Thoracic aorta (tissue), 2 donors: ENCODE measurements around the gene ANKRD11. TPM values are rescaled to one million over a fixed set of nuclear protein-coding genes. Genes with fewer than 3 reads are reported as not detected.

Source experiments
- ATAC-seq: fragments of 150-250 bp; one replicate; pipeline ENCODE4 v1.8.0; 2017; ENCODE audit warnings: low read depth; ENCODE audit not compliant: insufficient number of reproducible peaks, low FRiP score
- DNase-seq: peaks from one replicate; pipeline ENCODE4 v3.0.0-alpha.2; 2020; ENCODE audit warnings: low spot score
- H3K27ac ChIP-seq, 2 donors: fragments of 200-600 bp; sonication (generic); 1 replicate in 1 of 2; 2 replicates in 1 of 2; pipeline ENCODE4 v1.5.1; 2016; ENCODE audit warnings: mild to moderate bottlenecking in 2 of 2, moderate library complexity in 2 of 2
- H3K27me3 ChIP-seq: fragments of 200-600 bp; sonication (generic); replicated peaks from 2 replicates; pipeline ENCODE4 v1.6.0; 2016; ENCODE audit warnings: mild to moderate bottlenecking; ENCODE audit not compliant: insufficient read depth
- H3K36me3 ChIP-seq: fragments of 200-600 bp; sonication (generic); one replicate; pipeline ENCODE4 v1.5.1; 2016
- H3K4me1 ChIP-seq, 2 donors: fragments of 200-600 bp; sonication (generic); 1 replicate in 1 of 2; 2 replicates in 1 of 2; pipeline versions ENCODE4 v1.5.1 to v1.6.0; 2016; ENCODE audit warnings: low read depth in 2 of 2, mild to moderate bottlenecking in 1 of 2; ENCODE audit not compliant: control insufficient read depth in 1 of 2
- H3K4me3 ChIP-seq: fragments of 200-600 bp; sonication (generic); 2 replicates; pipeline ENCODE4 v1.5.1; 2016; ENCODE audit warnings: mild to moderate bottlenecking
- H3K9me3 ChIP-seq: fragments of 200-600 bp; sonication (generic); 2 replicates; pipeline ENCODE4 v1.5.1; 2016
- total RNA-seq, 2 donors: library from RNA; depleted of rRNA; stranded (reverse); fragments of >200 nt; gene quantifications; one replicate each; pipeline versions ENCODE4 v1.1.0 to v1.2.3, GENCODE V29; 2016
- TF ChIP-seq, protein P1 (sequence below): fragments of 200-600 bp; sonication (generic); IDR thresholded peaks from one replicate; pipeline ENCODE4 v1.5.1; 2019; ENCODE audit warnings: antibody characterized with exemption

ANKRD11 gene
- total RNA-seq, 2 donors from 2014 or later: 125 to 129 TPM

DNA sequence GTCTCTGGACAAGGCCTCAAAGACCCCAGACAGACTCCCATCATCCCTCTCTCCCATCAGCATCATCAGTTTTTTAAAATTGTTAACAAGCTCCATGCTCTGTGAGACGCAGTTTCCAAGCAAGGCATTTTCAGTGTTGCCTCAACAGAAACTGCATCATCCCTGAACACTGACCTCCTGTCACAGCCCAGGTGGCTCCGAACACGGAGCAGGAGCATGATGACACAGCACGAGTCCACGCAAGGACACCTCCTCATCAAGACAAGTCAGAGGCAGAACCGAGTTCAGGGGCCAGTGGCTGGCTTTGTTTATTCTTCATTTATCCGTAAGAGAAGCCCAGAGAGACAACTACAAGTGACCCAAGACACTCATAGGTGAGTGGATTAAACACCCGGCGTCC, 91.4 kb downstream of the ANKRD11 start:
- Histone ChIP-seq H3K36me3 (no peaks in the 10 kb centered on the region), H3K4me3 (no peak overlapping the region), H3K4me1 (peaks cover 16 to 27% of the 10 kb centered on the region in 2 donors), H3K27me3 (no peaks in the 10 kb centered on the region), H3K9me3 (no peaks in the 10 kb centered on the region), H3K27ac (no peak overlapping the region)
- no peak for ATAC-seq
- TF ChIP-seq, protein P1, sequence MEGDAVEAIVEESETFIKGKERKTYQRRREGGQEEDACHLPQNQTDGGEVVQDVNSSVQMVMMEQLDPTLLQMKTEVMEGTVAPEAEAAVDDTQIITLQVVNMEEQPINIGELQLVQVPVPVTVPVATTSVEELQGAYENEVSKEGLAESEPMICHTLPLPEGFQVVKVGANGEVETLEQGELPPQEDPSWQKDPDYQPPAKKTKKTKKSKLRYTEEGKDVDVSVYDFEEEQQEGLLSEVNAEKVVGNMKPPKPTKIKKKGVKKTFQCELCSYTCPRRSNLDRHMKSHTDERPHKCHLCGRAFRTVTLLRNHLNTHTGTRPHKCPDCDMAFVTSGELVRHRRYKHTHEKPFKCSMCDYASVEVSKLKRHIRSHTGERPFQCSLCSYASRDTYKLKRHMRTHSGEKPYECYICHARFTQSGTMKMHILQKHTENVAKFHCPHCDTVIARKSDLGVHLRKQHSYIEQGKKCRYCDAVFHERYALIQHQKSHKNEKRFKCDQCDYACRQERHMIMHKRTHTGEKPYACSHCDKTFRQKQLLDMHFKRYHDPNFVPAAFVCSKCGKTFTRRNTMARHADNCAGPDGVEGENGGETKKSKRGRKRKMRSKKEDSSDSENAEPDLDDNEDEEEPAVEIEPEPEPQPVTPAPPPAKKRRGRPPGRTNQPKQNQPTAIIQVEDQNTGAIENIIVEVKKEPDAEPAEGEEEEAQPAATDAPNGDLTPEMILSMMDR: no peak
- no peak for DNase-seq

DNA sequence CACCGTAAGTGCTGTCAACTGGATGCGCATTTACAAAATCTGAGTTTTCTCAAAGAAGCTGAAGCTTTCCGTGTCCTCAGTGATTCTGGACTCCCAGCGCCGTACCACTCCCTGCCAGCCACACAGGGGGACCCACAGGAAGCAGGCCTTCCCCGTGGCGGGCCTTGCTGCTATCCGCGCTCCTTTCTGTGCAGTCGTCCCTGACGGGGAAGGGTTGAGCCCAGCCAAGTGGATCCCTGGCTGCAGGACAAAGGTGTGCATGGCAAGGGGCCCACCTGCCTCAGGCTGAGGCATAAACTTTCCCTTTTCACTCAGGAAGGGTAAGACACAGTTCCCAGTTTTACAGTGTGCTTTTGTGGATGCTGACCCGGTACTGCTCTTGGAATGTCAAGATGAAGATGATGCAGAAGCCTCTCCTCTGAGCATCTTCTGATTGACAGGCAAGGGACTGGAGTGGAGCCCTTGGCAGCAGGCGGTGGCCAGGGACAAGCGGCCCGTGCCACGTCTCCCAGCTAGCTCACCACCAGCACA, 93.0 kb downstream of the ANKRD11 start:
- Histone ChIP-seq H3K4me3 (no peak overlapping the region), H3K9me3 (no peaks in the 10 kb centered on the region), H3K36me3 (no peaks in the 10 kb centered on the region), H3K4me1 (peaks cover 20 to 27% of the 10 kb centered on the region in 2 donors), H3K27me3 (no peaks in the 10 kb centered on the region), H3K27ac (no peak overlapping the region)
- TF ChIP-seq, protein P1: no peak
- DNase-seq (no peak), ATAC-seq (no peak)

DNA sequence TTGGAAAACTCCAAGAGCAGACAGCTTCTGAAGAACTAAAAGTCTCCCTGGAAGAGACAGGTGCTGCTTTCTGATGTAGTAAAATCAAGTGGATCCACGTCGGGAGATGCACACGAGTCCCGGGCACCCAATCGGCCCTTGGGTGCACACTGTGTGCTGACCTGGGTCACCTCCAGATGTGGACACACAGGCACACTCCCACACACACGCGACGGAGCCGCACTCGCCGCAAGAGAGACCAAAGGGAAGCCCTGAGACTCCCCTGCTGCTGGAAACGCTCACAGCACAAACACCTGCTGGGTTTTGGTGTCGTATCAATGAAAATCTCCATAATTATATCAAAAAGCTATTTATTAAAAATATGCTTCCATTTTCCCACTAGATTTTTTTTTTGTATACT, 94.2 kb downstream of the ANKRD11 start:
- Histone ChIP-seq H3K27ac (no peak overlapping the region), H3K27me3 (no peaks in the 10 kb centered on the region), H3K4me3 (no peak overlapping the region), H3K36me3 (no peaks in the 10 kb centered on the region), H3K4me1 (peaks cover 20 to 27% of the 10 kb centered on the region in 2 donors), H3K9me3 (no peaks in the 10 kb centered on the region)
- TF ChIP-seq, protein P1: no peak
- DNase-seq: no peak
- no peak for ATAC-seq

DNA sequence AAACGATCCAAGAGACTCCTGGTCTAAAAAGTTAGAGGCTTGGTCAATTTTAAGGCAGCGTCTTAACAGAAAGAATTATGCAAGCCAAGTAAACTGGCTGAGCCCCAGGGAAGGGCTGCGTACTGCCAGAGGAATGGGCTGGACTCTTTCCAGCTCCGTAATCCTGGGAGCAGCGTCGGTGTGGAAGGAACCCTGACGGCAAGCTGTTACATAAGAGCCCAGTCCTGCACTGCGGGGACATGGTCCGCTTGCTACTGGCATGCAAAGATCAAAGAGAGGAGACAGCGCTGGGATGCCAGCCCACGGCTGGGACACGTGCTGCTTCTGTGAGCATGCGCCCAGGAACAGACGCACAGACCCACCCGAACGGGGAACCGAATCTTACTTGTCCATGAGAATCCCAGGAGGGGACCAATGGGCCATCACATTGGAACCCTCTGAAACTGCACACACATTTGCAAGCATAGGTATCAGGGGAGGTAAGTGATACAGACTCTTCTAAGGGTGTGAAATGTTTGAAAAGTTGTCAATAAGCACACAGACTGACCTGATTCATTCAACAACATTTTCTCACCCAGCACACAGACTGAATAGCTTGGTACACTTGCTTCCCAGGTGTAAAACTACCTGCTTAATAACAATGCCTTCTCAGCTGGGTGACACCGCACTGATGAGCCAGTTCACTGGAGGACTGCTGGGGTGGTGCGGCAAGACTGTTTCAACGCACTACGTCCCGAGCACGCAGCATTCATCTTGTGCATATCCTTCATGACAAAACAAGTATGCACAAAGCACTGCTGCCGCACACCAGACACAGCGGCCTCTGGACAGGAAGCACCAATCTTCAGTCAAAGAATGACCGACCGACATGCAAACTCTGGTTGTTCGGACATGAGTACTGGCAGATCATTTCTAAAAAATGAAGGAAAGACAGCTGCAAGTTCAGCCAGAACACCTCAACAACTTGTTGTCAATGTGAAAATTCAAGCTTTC, 94.9 kb downstream of the ANKRD11 start:
- peak overlapping the region; percentile 19 for H3K4me3 ChIP-seq

More for the DNA sequence above, 94.9 kb downstream of the ANKRD11 start:
- peak; percentile 83 for DNase-seq
- TF ChIP-seq, protein P1: no peak
- ATAC-seq: peak; percentile 92
- no peaks in the 10 kb centered on the region for H3K27me3 ChIP-seq
- peaks cover 20 to 27% of the 10 kb centered on the region in 2 donors for H3K4me1 ChIP-seq
- H3K36me3 ChIP-seq: no peaks in the 10 kb centered on the region
- peak overlapping the region; percentile 11 for H3K27ac ChIP-seq
- H3K9me3 ChIP-seq: no peaks in the 10 kb centered on the region
